ENCODE results near the gene ZSCAN5B. TPM values are rescaled to one million over a fixed set of nuclear protein-coding genes. Genes with fewer than 3 reads are reported as not detected.

ZSCAN5B gene
- total RNA-seq, 6 experiments from 2014 or later: 0.12 TPM; not detected in 5

DNA sequence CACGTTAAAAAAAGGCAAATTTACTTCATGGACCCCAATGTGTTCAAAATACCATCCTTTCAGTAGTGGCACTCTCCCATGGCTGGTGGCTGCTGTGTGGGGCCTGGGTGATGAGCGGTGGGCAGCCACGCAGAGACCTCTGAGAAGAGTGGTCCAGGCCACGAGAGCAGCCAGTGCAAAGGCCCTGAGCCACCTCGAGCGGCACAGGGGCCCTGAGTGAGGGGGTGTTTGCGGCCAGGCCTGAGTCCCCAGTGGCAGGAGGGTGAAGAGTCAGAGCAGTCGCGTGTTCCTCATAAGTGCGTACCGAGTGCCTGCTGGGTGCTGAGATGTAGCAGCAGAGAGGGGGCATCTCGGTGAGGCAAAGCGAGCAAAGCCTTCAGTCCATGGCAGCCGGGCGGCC is 49.5 kb downstream of the ZSCAN5B start:
- TF ChIP-seq CTCF (IDR thresholded peaks at IDR 0.05): no peak
- Mint-ChIP-seq H3K27ac (no peak overlapping the region), H3K36me3 (ENCODE audit: low read depth) (peaks cover 19% of the 10 kb centered on the region), H3K4me3 (no peak overlapping the region), H3K9me3 (no peaks in the 10 kb centered on the region), H3K4me1 (ENCODE audit: low read depth) (0 out of 2 replicates have a peak, but pooled peaks cover 5% of the 10 kb centered on the region), H3K27me3 (ENCODE audit: insufficient read depth) (peaks cover 2% of the 10 kb centered on the region; the same call in 1 of the 2 replicates)
- DNase-seq: no peak

GRCh38 chr19:56147307-56147706 is 50.3 kb downstream of the ZSCAN5B start:
- H3K36me3 Mint-ChIP-seq (ENCODE audit: low read depth): peaks cover 19% of the 10 kb centered on the region
- no peak for TF ChIP-seq CTCF (IDR thresholded peaks at IDR 0.05)

GRCh38 chr19:56146904-56147303 is 50.7 kb downstream of the ZSCAN5B start:
- Mint-ChIP-seq H3K27ac (no peak overlapping the region), H3K4me3 (no peak overlapping the region), H3K9me3 (no peaks in the 10 kb centered on the region), H3K4me1 (ENCODE audit: low read depth) (peaks cover 9% of the 10 kb centered on the region), H3K27me3 (ENCODE audit: insufficient read depth) (peaks cover 2% of the 10 kb centered on the region; the same call in 1 of the 2 replicates), H3K36me3 (ENCODE audit: low read depth) (peaks cover 19% of the 10 kb centered on the region)
- DNase-seq: no peak
- no peak for TF ChIP-seq CTCF (IDR thresholded peaks at IDR 0.05)

More at GRCh38 chr19:56147307-56147706, 50.3 kb downstream of the ZSCAN5B start:
- H3K4me1 Mint-ChIP-seq (ENCODE audit: low read depth): 0 out of 2 replicates have a peak, but pooled peaks cover 6% of the 10 kb centered on the region
- peaks cover 2% of the 10 kb centered on the region; the same call in 1 of the 2 replicates for H3K27me3 Mint-ChIP-seq (ENCODE audit: insufficient read depth)
- H3K9me3 Mint-ChIP-seq: no peaks in the 10 kb centered on the region
- no peak overlapping the region for H3K27ac Mint-ChIP-seq
- H3K4me3 Mint-ChIP-seq: no peak overlapping the region
- no peak for DNase-seq

GRCh38 chr19:56145698-56146097 is 51.9 kb downstream of the ZSCAN5B start:
- H3K4me3 Mint-ChIP-seq: no peak overlapping the region
- no peak for DNase-seq
- peaks cover 11% of the 10 kb centered on the region for H3K4me1 Mint-ChIP-seq (ENCODE audit: low read depth)
- TF ChIP-seq CTCF (IDR thresholded peaks at IDR 0.05): no peak
- H3K36me3 Mint-ChIP-seq (ENCODE audit: low read depth): peaks cover 19% of the 10 kb centered on the region
- H3K9me3 Mint-ChIP-seq: no peaks in the 10 kb centered on the region
- H3K27me3 Mint-ChIP-seq (ENCODE audit: insufficient read depth): peaks cover 2% of the 10 kb centered on the region; the same call in 1 of the 2 replicates
- no peak overlapping the region for H3K27ac Mint-ChIP-seq

- no peaks in the 10 kb centered on the region for H3K9me3 Mint-ChIP-seq
Measured at GRCh38 chr19:56144831-56145230, 52.8 kb downstream of the ZSCAN5B start.

More at GRCh38 chr19:56144831-56145230, 52.8 kb downstream of the ZSCAN5B start:
- DNase-seq: no peak
- no peaks in the 10 kb centered on the region for H3K27me3 Mint-ChIP-seq (ENCODE audit: insufficient read depth)
- peaks cover 18% of the 10 kb centered on the region for H3K4me1 Mint-ChIP-seq (ENCODE audit: low read depth)
- no peak overlapping the region for H3K27ac Mint-ChIP-seq
- TF ChIP-seq CTCF (IDR thresholded peaks at IDR 0.05): no peak
- H3K4me3 Mint-ChIP-seq: no peak overlapping the region
- peaks cover 15% of the 10 kb centered on the region for H3K36me3 Mint-ChIP-seq (ENCODE audit: low read depth)

All from HFFc6 (cell line).